Brain microvascular endothelial cell (primary cell): ENCODE results near the gene WDR86.

Experiments
- DNase-seq: peaks from one replicate; pipeline ENCODE4 v3.0.0-alpha.2; 2020
- H3K27ac ChIP-seq: fragments of 250-450 bp; sonication (Bioruptor Pico); 2 replicates; pipeline ENCODE4 v1.5.1; 2020; ENCODE audit warnings: mild to moderate bottlenecking, moderate library complexity
- H3K27me3 ChIP-seq: fragments of 250-450 bp; sonication (Bioruptor Pico); replicated peaks from 2 replicates; pipeline ENCODE4 v1.5.1; 2020; ENCODE audit warnings: mild to moderate bottlenecking
- H3K36me3 ChIP-seq: fragments of 250-450 bp; sonication (Bioruptor Pico); replicated peaks from 2 replicates; pipeline ENCODE4 v1.5.1; 2020; ENCODE audit warnings: mild to moderate bottlenecking
- H3K4me3 ChIP-seq: 2 replicates; pipeline ENCODE4 v1.5.1; 2011; ENCODE audit warnings: low read depth, mild to moderate bottlenecking, control low read depth, low read length, moderate library complexity
- CTCF ChIP-seq: IDR thresholded peaks from 2 replicates; pipeline ENCODE4 v1.5.1; 2011; ENCODE audit warnings: low read depth, mild to moderate bottlenecking, moderate library complexity, low read length, control low read depth, inconsistent platforms; ENCODE audit errors: missing control alignments
- in situ Hi-C: cut with HindIII; loops from 2 replicates; pipeline ENCODE4 v1.10.0; 2017; ENCODE audit warnings: low sequenced_read_pairs, low pct_ligation_motif_present

Gene WDR86

GRCh38 chr7:151451156-151451555 is 41.3 kb upstream of the WDR86 start:
- Histone ChIP-seq H3K36me3 (no peaks in the 10 kb centered on the region), H3K4me3 (no peak overlapping the region), H3K27me3 (no peaks in the 10 kb centered on the region), H3K27ac (no peak overlapping the region)
- in situ Hi-C loops = no loop called here
- TF ChIP-seq CTCF = no peak
- DNase-seq = no peak

- in situ Hi-C loops = loop anchor here (10.0 kb wide), 1 partner anchor 75 kb away; no protein-coding TSS in a partner anchor
- Histone ChIP-seq H3K4me3 (no peak overlapping the region), H3K27ac (no peak overlapping the region), H3K36me3 (no peaks in the 10 kb centered on the region), H3K27me3 (no peaks in the 10 kb centered on the region)
- DNase-seq = no peak
- no peak for TF ChIP-seq CTCF
These were observed 40.2 kb upstream of the WDR86 start for GRCh38 chr7:151449990-151450389.

GRCh38 chr7:151448261-151449252 is 38.7 kb upstream of the WDR86 start:
- peak overlapping the region; percentile 59 for H3K4me3 ChIP-seq
- H3K27ac ChIP-seq = no peak overlapping the region
- DNase-seq = peak; percentile 53
- no peaks in the 10 kb centered on the region for H3K27me3 ChIP-seq
- peak; percentile 86 for TF ChIP-seq CTCF
- no peaks in the 10 kb centered on the region for H3K36me3 ChIP-seq
- in situ Hi-C loops = loop anchor here (10.0 kb wide), 1 partner anchor 74 kb away; no protein-coding TSS in a partner anchor

GRCh38 chr7:151447901-151448260 is 38.0 kb upstream of the WDR86 start:
- H3K4me3 ChIP-seq = peak overlapping the region; percentile 59
- H3K27me3 ChIP-seq = no peaks in the 10 kb centered on the region
- in situ Hi-C loops = loop anchor here (10.0 kb wide), 1 partner anchor 73 kb away; no protein-coding TSS in a partner anchor
- no peak for DNase-seq
- no peaks in the 10 kb centered on the region for H3K36me3 ChIP-seq
- H3K27ac ChIP-seq = no peak overlapping the region
- no peak for TF ChIP-seq CTCF

- in situ Hi-C loops = loop anchor here (10.0 kb wide), 1 partner anchor 73 kb away; no protein-coding TSS in a partner anchor
- no peak for TF ChIP-seq CTCF
- H3K4me3 ChIP-seq = no peak overlapping the region
These were observed 37.5 kb upstream of the WDR86 start for GRCh38 chr7:151447312-151447711.

More at GRCh38 chr7:151447312-151447711, 37.5 kb upstream of the WDR86 start:
- H3K36me3 ChIP-seq = no peaks in the 10 kb centered on the region
- no peak for DNase-seq
- H3K27ac ChIP-seq = no peak overlapping the region
- H3K27me3 ChIP-seq = no peaks in the 10 kb centered on the region
